GM18867 (cell line): ENCODE data around the gene MBIP.

ENCODE experiments used
- ATAC-seq: cut with Tn5 transposase; IDR thresholded peaks from one replicate; pipeline ENCODE4 v1.9.1; 2021; ENCODE audit warnings: mild to moderate bottlenecking, moderate library complexity; ENCODE audit not compliant: unreplicated experiment

MBIP gene

DNA sequence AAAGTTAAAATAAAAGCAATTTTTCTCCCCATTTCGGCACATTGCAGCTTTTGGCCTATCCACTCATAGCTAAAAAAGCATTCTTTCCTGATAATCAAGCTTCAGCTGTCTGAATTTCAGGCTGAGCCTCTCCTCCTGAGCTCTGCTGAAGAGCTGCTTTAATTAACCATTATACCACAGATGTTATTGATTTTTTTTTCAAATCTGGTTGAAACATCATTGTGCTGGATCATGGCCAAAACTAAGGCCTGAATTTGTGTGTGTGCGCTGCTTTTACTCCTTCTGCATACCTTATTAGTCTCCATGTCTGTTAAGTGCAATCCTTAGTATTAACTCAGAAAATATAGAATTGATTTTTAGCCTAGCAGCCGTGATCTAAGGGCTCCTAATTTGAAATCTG lies 52.3 kb downstream of the MBIP start:
- ATAC-seq: no peak

DNA sequence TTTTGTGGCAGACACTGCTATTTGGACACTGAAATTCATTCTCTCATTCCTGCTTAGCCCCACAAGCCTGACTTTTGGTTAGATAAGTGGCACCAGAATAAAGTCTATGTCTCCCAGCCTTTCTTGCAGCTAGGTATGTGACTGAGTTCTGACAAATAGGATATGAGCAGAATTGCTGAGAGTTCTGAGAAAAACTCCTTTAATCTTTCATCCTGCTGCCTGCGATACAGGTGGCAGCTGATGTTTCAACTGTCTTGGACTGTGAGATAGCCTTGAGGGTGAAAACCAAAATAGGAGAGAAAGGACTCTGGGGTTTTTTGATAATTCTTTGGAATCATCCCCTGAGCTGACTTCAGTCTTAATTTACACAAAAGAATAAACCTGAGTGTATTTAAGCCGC lies 55.8 kb downstream of the MBIP start:
- ATAC-seq: no peak

DNA sequence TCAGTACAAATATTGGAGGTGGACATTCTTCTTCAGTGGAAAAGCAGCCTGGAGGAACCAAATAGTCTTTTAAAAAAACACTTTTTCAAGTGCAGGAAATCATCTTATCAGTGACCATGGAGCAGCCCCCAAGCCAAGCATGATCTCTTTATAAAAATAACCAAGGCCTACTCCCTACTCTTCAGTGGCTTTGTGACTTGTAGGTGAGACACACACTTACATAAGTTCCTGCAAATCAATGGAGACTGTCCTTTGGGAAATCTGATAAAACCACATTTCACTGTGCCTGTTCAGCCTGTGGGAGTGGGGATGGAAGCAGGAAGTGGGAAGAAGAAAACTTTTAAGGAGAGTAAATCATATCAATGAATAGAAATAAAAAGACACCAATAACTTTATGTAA lies 56.3 kb downstream of the MBIP start:
- no peak for ATAC-seq

DNA sequence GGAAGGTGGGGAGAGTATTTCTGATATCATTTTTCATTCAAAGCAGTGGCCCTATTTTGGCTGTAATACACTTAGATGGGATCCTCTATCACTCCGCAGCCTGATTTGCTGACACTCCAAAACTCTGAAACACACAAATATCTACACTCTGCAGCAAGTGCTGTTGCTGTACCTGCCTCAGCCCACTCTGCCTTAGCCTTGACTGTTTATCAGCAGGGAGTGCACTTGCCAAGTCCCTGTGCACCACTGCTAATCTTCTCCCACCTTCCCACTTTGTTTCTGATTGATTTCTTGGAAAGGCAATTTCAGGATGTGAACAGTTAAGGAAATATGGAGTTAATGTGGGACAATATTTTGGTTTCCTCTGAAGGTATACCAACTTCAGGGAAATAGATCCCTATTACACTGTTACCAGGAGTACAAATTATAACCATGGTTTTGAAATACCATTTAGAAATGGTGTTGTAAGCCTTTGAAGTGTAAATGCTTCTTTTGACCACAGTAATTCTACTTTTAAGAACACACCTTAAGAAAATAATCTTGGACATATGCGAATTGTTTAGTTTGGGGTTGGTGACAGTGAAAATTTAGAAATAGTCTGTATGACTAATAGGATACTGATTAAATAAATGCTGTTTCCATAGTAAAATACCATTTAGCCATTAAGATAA lies 59.3 kb downstream of the MBIP start:
- no peak for ATAC-seq

DNA sequence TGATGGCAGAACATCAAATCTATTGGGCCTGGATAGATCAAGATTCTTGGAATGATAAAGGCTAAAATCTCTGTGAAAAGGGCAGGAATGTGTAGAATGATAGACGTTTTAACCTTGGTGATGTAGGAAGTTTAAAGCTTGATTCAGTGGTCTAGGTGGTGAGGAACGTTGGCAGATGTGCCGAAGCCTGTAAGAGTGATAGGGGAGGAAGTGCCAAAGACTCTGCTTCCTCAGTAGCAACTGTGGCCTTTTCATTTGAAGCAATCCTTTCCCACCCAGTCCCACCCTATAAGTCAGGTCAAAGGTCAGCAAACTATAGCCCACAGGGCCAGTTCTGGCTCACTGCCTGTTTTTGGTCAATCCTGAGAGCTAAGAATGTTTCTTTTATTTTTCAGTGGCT lies 62.2 kb downstream of the MBIP start:
- no peak for ATAC-seq

DNA sequence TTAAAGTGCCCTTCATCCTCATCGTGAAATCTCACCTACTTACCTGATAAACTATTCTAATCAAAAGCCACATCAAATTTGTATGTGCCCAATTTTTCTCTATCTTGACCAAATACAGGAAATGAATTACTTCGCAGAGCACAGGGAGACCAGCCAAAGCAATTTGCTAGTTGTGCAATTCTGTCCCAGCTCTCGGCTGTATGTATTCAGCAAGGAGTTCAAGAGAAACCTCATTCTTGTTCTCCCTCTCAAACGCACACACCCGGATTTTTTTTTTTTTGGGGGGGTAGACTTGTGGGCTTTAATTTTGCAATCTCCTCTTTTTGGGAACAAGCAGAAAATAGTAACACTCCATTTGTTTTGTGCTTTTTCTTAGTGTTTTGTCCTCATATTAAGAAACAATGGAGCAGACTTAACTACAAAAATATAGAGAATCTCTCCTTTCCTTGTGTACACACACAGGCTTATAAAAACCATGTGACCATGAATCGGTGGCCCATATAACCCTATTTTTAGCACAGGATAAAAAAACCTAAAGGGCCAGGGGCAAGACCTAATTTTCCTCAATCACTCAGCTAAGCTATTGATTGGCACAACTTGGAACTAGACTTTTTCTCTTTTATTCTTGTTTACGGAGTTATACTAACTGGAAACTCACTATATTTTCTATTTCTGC lies 64.2 kb downstream of the MBIP start:
- ATAC-seq: no peak

DNA sequence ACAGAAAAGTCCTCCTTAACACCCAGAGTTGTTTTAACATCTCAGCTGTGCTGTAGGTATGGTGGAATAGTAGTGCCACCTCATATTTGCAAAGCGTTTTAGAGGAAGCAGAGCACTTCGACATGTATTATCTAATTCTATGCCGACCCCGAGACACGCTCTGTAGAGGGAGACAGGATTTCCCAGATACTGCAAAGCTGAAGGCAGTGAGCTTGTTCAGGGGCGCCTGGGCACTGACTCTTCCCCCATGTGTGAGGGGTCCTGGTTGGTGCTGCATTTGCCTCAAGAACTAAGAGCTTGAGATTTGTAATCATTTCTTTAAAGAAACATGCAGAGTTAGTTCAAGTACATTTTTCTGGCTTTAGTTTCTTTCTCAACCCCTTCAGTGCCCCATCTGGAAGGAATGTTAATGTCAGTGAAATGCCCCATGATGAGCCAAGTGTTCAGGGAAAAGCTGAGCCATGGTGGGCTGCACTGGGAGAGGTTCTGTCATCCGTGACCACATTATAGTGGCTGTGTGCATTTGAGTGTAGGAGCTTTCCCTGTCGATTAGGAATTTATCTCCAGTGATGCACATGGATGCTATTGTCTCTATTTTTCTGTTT lies 66.3 kb downstream of the MBIP start:
- no peak for ATAC-seq
